Fibroblast of lung (primary cell): Measurements from ENCODE around the gene FRAT1.

Source experiments
- CTCF ChIP-seq, 2 donors: IDR thresholded peaks in 1 of 2; conservative IDR thresholded peaks in 1 of 2; 1 replicate in 1 of 2; 2 replicates in 1 of 2; pipeline ENCODE4 v1.5.1; 2011 to 2012; ENCODE audit warnings: low read length in 2 of 2, control low read depth in 1 of 2, inconsistent platforms in 1 of 2, low read depth in 1 of 2, mild to moderate bottlenecking in 1 of 2
- EZH2 ChIP-seq: IDR thresholded peaks from 2 replicates; pipeline ENCODE4 v1.5.1; 2012; ENCODE audit warnings: low read length, control low read depth, mild to moderate bottlenecking; ENCODE audit errors: missing control alignments

DNA sequence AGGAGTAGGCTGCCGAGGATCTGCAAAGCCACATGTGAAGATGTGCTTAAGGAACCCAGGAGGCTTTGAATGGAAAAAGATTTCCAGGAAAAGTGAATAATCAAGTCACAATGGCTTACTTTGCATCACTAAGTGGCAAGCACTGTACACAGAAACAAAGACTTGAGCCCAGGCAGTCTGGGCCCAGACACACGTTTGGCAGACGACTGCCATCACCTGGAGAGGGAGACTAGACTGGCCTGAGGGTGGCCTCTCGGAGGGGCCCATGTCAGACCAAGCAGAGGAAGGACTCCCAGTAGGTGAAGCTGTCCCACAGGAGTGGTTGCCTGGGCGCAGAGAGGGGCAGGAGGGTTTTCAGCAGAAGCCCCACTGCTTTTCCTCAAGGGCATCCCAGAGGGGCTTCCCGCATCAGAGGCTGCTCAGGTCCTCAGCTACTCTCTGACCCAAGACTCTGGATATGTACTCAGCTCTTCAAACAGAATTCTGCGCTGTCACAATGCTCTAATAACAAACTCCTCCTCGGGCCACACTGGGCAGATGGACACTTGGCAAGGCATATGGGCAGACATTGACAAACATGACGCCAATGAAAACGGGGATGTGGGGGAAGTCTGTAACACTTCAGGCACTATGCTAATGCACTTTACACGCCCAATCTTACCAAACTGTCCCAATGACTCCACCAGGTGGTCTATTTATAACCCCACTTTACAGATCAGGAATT, 43.4 kb downstream of the FRAT1 start:
- no peak for TF ChIP-seq CTCF (conservative IDR thresholded peaks at IDR 0.05 in 1 of 2, IDR thresholded peaks at IDR 0.05 in 1 of 2; ENCODE audit: low read depth in 1 of 2, low read length in 2 of 2)
- no peak for TF ChIP-seq EZH2
